Hepatic stellate cell (primary cell): Measurements from ENCODE around the gene FRAT1.

ENCODE experiments used
- DNase-seq: peaks from one replicate; pipeline ENCODE4 v3.0.0; 2011; ENCODE audit warnings: low spot score

Gene FRAT1

DNA sequence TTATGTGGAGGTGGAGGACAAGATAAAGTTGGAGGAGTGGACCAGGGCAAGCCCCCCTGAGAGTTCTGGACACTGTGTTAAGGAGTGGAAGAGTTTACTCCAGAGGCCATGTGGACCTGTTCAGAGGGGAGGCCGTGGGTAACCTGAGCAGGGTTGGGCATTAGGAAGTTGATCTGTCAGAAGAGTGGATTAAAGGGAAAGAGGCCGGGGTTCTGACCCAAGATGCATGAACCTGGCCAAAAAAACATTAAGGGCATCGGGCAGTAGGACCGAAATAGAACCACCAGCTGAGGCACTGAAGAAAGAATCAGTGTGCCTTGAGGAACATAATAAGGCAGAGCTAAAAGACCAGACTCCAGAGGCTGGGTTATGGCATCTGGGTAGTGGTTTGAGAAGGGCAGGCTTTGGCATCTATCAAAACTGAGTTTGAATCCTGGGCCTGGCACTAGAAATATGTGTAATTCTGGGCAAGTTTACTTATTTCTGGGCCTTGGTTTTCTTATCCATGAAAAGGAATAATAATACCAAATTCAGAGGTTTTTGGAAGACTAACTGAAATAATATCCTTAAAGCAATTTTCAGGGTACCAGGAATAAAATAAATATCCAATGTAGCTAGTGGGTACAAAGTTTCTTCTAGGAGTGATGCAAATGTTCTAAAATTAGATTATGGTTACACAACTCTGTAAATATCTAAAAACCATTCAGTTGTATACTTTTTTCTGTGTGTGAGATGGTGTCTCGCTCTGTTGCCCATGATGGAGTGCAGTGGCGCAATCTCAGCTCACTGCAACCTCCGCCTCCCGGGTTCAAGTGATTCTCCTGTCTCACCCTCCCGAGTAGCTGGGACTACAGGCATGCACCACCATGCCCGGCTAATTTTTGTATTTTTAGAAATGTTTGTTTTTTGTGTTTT is 10.9 kb upstream of the FRAT1 start:
- no peak for DNase-seq

DNA sequence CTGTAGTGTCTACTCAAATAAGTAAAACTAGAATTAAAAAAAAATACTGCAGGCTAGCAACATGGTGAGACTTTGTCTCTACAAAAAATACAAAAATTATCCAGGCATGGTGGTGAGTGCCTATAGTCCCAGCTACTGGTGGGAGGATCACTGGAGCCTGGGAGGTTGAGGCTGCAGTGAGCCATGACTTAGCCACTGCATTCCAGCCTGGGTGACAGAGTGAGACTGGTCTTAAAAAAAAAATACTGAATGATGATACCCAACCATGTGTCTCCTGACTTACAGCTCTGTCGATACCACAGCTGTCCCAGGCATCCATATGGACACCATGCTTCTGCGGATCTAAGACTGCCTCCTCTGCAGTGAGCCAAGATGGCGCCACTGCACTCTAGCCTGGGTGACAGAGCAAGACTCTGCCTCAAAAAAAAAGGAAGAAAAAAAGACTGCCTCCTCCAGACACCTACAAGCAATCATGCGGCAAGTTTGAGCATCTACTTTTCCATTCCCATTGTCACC is 7.9 kb upstream of the FRAT1 start:
- DNase-seq: no peak

DNA sequence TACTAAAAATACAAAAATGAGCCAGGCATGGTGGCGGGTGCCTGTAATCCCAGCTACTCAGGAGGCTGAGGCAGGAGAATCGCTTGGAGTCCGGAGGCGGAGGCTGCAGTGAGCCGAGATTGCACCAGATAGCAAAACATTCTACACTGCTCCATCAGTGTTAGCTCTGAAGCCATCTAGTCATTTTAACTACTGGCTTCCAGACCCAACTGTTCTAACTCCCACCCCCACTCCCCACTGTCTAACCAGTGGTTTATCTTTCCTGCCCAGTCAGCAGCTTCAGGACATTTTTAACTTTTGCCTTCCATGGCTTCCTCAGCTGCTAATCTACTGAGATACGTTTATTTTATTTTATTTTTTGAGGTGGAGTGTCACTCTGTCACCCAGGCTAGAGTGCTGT is 6.2 kb upstream of the FRAT1 start:
- no peak for DNase-seq

GRCh38 chr10:97314671-97315070 is 4.4 kb upstream of the FRAT1 start:
- DNase-seq: no peak

DNA sequence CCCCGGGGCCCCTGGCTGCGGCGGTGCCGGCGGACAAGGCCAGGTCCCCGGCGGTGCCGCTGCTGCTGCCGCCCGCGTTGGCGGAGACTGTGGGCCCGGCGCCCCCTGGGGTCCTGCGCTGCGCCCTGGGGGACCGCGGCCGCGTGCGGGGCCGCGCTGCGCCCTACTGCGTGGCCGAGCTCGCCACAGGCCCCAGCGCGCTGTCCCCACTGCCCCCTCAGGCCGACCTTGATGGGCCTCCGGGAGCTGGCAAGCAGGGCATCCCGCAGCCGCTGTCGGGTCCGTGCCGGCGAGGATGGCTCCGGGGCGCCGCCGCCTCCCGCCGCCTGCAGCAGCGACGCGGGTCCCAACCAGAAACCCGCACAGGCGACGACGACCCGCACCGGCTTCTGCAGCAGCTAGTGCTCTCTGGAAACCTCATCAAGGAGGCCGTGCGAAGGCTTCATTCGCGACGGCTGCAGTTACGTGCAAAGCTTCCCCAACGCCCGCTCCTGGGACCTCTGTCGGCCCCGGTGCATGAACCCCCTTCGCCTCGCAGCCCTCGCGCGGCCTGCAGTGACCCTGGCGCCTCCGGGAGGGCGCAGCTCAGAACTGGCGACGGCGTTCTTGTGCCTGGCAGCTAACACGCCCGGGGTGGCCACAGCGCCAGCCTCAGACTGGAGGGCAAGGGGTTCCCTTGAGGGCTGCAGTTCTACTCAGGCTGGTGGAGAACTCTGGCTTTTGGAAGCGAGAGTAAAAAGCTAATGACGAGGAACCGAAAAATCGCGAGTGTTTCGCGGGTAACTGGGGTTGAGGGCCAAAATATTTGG is 804 bp downstream of the FRAT1 start:
- peak; percentile 26 for DNase-seq

DNA sequence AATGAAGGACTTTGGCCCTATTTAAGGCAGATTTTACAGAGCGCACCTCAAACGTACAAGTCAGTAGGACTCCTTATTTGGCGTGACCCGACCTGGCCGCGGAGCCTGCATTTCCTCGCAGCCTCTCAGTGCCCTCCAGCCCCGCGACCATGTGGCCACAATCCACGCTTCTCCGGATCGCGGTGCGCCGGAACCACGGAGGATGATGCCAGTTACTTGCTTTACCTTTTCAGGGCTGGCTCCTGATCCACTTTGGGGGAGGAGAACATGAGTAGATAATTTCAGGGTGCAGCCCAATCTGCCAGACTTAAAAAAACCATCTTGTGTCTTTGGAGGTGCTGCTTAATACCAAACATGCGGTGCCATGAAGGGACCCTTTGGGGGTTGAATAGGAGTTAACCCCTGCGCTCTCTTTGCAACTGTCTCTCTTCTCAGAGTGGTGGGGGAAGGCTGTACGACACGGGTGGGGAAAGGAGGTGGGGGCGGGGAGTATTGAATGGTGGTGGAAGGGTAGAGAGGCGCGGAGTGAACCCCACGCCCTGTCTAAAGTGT is 1.5 kb downstream of the FRAT1 start:
- DNase-seq: no peak

GRCh38 chr10:97321032-97321803 is 2.1 kb downstream of the FRAT1 start:
- no peak for DNase-seq

DNA sequence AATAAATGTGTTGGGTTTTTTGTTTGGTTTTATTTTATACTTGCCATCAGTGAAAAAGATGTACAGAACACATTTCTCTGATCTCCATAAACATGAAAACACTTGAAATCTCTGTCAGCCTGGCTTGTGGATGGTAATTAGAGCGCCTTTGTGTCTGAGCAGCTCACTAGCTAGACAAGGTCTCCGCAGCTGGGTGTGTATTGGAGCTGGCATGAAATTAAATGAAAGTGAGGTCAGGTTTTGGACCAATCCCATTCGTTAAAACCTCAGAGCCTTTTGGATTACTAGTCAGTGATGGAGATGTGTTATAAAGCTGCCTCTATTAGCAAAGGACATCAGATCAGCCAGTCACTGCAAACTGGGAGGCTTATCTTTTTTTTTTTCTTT is 2.7 kb downstream of the FRAT1 start:
- DNase-seq: no peak

- no peak for DNase-seq
Observed at GRCh38 chr10:97323501-97323900, 4.4 kb downstream of the FRAT1 start.

GRCh38 chr10:97325754-97326153 is 6.7 kb downstream of the FRAT1 start:
- no peak for DNase-seq

- no peak for DNase-seq
Observed at GRCh38 chr10:97327348-97328294, 8.6 kb downstream of the FRAT1 start.

DNA sequence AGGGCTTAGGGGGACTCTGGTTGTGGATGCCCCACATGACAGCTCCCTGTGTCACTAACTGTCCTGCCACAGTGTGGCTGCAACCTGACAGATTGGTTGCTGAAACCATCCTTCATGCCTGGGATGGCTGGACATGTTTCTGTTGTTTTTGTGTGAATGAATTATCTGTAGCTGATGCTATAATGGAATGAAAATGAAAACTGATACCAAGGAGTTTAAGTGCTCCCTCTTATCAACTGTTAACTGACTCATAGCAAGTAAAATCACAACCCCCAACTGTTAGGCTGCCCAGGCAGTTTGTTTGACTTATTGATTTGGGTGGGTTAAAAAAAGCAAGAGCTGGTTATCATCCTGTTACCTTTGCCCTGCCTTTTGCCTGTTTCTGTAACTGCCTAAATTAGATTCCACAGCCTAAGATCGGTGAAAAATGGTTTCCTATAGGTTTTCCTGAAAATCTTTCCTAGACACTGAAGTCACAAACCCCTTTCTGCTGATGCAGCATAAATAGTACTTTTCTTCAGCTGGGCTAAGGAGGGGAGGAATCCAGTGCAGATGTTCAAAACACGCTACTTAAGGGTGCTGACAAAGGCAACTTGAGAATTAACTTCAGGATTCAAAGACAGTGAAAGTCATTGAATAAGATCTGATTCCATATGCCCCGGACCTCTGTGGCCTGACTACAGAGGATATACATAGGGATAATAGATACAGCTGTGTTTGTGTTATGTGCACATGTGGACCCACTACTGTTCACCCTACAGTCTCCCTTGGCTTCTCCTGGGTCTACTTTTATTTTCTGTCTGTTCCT is 9.8 kb downstream of the FRAT1 start:
- DNase-seq: no peak

DNA sequence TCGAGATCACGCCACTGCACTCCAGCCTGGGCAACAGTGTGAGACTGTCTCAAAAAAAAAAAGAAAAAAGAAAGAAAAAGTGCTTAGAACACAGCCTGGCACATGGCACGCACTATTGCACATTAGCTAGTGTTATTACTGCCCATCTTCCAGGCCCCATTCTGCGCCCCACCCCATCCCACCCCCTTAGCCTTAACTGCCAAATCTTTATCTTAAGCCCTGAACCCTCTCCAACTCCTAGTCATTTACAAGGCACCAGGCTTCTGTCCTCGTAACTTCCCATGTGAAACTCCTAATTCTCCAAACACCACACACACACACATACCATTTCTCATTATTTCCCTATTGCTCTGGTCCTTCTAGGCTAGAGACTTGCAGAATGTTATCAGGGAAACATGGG is 10.7 kb downstream of the FRAT1 start:
- no peak for DNase-seq

- DNase-seq: no peak
Observed at GRCh38 chr10:97331153-97331703, 12.2 kb downstream of the FRAT1 start.

GRCh38 chr10:97332591-97333350 is 13.7 kb downstream of the FRAT1 start:
- DNase-seq: peak; percentile 88

DNA sequence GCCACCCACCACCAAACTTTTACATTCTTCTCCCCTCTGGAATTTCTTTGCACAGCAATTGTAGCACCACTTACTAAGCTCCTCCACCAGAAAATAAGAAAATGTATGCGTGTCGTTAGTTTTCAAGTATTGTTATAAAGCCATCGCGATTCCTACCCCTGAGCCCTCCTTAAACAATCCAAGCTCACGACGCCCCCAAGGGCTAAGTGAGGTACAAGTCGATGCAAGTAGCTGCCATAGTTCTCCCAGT is 14.2 kb downstream of the FRAT1 start:
- DNase-seq: peak; percentile 30

- DNase-seq: peak; percentile 33
Observed at GRCh38 chr10:97333601-97334369, 14.7 kb downstream of the FRAT1 start.
